AG04449 (cell line): ENCODE measurements around the gene CAPN5.

Experiments used
- CTCF ChIA-PET: fragments of 350-600 bp; formaldehyde crosslinking; extraction: SDS; loops from one replicate; lab custom pipeline; 2021; ENCODE audit warnings: antibody characterized with exemption; lab: Yijun Ruan, JAX
- POLR2A ChIA-PET: fragments of 400-600, 350-600 bp; formaldehyde crosslinking; extraction: SDS; loops from one replicate; lab custom pipeline; 2020; ENCODE audit warnings: antibody characterized with exemption, inconsistent platforms; lab: Yijun Ruan, JAX
- DNase-seq: peaks from one replicate; pipeline ENCODE4 v3.0.0-alpha.2; 2010; ENCODE audit warnings: low read depth, low spot score
- H3K4me3 ChIP-seq: 2 replicates; pipeline ENCODE4 v1.5.1; 2011; ENCODE audit warnings: low read depth, mild to moderate bottlenecking, control low read depth, low read length
- CTCF ChIP-seq: IDR thresholded peaks from one replicate; pipeline ENCODE4 v1.5.1; 2011; ENCODE audit warnings: mild to moderate bottlenecking, moderate library complexity, low read length, control low read depth, inconsistent platforms; ENCODE audit not compliant: insufficient read depth; ENCODE audit errors: missing control alignments

CAPN5 gene

DNA sequence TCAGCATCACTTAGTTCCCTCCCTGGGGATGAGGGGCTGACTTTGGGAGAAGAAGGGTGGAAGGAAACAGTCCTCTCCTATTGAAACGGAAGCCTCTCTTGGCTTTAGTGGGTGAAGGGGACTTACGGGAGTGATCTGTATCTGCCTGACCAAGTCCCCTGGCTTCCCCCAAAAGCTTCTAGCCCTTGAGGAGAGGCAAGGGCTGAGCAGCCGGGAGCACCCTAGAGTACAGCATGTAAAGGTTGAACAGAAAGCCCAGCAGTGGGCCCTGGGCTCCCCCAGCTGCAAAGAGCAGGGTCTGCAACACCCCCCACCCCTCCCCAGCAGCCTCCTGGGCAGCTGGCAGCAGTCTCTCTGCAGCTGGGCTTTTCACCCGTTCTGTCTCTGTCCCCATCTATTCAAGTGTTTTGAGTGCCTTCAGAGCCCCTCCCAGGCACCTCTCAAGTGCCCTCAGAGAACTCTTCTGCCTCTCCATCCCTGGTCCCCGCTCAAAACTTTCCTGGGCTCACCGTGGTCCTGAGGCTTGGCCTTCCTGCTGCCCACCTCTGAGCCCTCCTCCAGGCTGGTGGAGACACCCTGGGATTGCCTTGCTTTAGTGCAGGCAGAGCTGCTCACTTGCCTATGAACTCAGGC lies 2.7 kb downstream of the CAPN5 start:
- POLR2A ChIA-PET: no interaction called here
- DNase-seq: no peak
- CTCF ChIA-PET: interaction anchor here (1.2 to 3.0 kb wide), 5 partner anchors 10 to 32 kb away, joined by 3 to 20 read pairs (median 4); no protein-coding TSS in a partner anchor
- H3K4me3 ChIP-seq: no peak overlapping the region
- no peak for TF ChIP-seq CTCF

DNA sequence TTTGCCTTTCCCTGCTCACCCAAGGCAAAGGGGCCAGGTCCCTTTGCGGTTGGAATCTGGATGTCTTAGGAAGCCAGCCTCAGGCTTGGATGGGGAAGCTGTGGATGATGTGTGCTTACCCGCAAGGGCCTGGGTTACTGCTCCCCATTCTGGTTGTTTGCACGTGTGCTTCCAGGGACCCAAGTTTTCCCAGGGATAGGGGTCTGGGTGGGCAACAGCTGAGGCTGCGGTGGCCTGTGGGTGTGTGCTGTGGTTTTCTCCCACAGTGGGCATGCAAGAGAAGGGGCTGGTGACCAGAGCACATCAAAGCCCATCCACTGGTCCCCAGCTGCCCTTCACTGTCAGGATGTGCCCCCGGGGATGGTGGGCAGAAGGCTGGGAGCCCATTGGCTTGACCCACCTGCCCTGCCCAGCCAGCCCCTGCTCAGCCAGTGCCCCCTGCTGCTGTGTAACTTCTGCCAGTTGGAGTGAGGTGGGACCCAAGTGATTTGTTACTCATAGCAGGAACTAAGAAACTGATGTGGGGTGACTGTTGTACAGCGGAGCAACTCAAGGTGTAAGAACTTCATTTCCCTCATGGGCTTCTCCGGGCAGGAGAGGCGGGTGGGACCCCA lies 3.3 kb downstream of the CAPN5 start:
- no peak for DNase-seq
- POLR2A ChIA-PET: no interaction called here
- no peak overlapping the region for H3K4me3 ChIP-seq
- CTCF ChIA-PET: interaction anchor here (1.2 to 3.0 kb wide), 5 partner anchors 9 to 32 kb away, joined by 3 to 20 read pairs (median 4); no protein-coding TSS in a partner anchor
- TF ChIP-seq CTCF: no peak

- CTCF ChIA-PET: interaction anchor here (1.7 to 2.2 kb wide), 2 partner anchors 23 to 30 kb away, joined by 3 to 11 read pairs; no protein-coding TSS in a partner anchor
- POLR2A ChIA-PET: no interaction called here
- no peak for TF ChIP-seq CTCF
- no peak overlapping the region for H3K4me3 ChIP-seq
- no peak for DNase-seq
Observed at GRCh38 chr11:77071077-77071476, 4.3 kb downstream of the CAPN5 start.

GRCh38 chr11:77071671-77072605 lies 5.2 kb downstream of the CAPN5 start:
- POLR2A ChIA-PET: no interaction called here

DNA sequence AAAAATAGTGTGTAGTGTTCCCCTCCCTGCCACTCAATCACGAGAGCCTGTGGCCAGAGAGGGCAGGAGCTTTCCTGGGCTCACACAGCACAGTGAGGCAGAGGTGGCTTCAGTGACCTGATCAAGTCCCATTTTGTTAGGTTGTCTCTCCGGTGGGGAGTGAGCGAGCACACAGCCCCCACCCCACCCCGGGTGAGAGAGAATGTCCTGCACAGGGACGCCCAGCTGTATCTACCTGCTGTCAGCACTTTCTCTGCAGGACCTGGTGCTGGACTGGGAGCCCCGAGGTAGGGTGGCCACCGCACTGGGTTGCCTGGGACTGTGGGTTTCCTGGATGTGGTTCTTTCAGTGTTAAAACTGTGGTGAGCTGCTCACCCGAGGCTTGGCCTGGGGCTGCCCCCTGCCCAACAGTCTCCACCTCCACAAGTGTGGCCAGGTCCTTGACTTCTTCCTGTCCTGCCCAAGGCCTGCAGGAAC lies 6.1 kb downstream of the CAPN5 start:
- no peak for TF ChIP-seq CTCF
- H3K4me3 ChIP-seq: no peak overlapping the region
- ChIA-PET POLR2A (interaction anchor here (1.4 to 1.9 kb wide), 2 partner anchors 10 to 25 kb away, joined by 5 to 8 read pairs; no protein-coding TSS in a partner anchor), CTCF (interaction anchor here (0.7 to 4.5 kb wide), 9 partner anchors 10 to 49 kb away, joined by 3 to 64 read pairs (median 4); no protein-coding TSS in a partner anchor)
- DNase-seq: no peak

More at GRCh38 chr11:77071671-77072605, 5.2 kb downstream of the CAPN5 start:
- DNase-seq: no peak
- CTCF ChIA-PET: interaction anchor here (4.5 kb wide), 1 partner anchor 19 kb away, joined by 64 read pairs; no protein-coding TSS in a partner anchor
- H3K4me3 ChIP-seq: no peak overlapping the region
- no peak for TF ChIP-seq CTCF
